Skeletal muscle satellite cell (primary cell): ENCODE measurements around the gene SS18L1.

ENCODE experiments used
- H3K27me3 ChIP-seq: 2 replicates; pipeline ENCODE4 v1.7.0; 2013; ENCODE audit warnings: low read length; ENCODE audit not compliant: control insufficient read depth, insufficient read depth
- H3K36me3 ChIP-seq: 2 replicates; pipeline ENCODE4 v1.7.0; 2013; ENCODE audit warnings: mild to moderate bottlenecking, control low read depth, low read length; ENCODE audit not compliant: insufficient read depth
- H3K4me1 ChIP-seq: 2 replicates; pipeline ENCODE4 v1.7.0; 2013; ENCODE audit warnings: low read length; ENCODE audit not compliant: control insufficient read depth, insufficient read depth
- H3K4me2 ChIP-seq: 2 replicates; pipeline ENCODE4 v1.7.0; 2013; ENCODE audit warnings: mild to moderate bottlenecking, low read length
- H3K4me3 ChIP-seq: 2 replicates; pipeline ENCODE4 v1.7.0; 2013; ENCODE audit warnings: low read length
- H3K9ac ChIP-seq: 2 replicates; pipeline ENCODE4 v1.7.0; 2013; ENCODE audit warnings: mild to moderate bottlenecking, low read depth, low read length, moderate library complexity
- H3K9me3 ChIP-seq: replicated peaks from 2 replicates; pipeline ENCODE4 v1.7.0; 2013; ENCODE audit warnings: mild to moderate bottlenecking, control low read depth, low read length

SS18L1 gene

DNA sequence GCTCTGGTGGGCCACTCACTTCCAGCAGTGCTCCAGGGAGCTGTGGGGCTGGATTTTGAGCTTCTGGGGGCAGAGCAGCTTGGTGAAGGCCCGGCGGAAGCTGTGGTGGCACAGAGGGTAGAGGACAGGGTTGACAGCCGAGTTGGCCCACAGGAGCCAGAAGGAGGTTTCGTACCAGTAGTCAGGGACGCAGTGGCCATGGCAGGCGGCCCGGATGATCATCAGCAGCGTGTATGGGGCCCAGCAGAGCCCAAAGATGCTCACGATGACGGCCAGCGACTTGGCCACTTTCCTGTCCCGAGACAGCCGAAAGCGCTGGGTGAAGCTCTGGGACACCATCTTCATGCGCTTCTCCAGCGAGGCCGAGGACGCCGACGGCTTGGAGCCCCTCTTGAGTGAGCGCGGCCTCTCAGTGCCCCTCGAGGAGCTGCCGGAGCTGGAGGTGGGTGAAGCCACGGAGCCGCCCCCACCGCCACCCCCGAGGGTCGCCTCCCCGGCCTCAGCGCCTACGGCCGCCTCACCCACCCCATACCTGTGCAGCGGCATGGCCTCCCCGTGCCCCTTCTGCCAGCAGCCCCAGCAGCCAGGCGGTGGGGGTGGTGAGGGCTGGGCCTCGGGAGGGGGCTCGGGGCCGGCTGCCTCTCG, 72.5 kb downstream of the SS18L1 start:
- Histone ChIP-seq H3K4me3 (no peak overlapping the region), H3K9me3 (no peaks in the 10 kb centered on the region), H3K9ac (no peak overlapping the region), H3K36me3 (no peaks in the 10 kb centered on the region), H3K4me1 (no peaks in the 10 kb centered on the region), H3K27me3 (peaks cover 74% of the 10 kb centered on the region), H3K4me2 (no peak overlapping the region)

GRCh38 chr20:62216636-62217566, 73.3 kb downstream of the SS18L1 start:
- Histone ChIP-seq H3K36me3 (no peaks in the 10 kb centered on the region), H3K4me3 (no peak overlapping the region), H3K4me2 (no peak overlapping the region), H3K9ac (no peak overlapping the region), H3K4me1 (no peaks in the 10 kb centered on the region), H3K9me3 (no peaks in the 10 kb centered on the region), H3K27me3 (peaks cover 74% of the 10 kb centered on the region)

DNA sequence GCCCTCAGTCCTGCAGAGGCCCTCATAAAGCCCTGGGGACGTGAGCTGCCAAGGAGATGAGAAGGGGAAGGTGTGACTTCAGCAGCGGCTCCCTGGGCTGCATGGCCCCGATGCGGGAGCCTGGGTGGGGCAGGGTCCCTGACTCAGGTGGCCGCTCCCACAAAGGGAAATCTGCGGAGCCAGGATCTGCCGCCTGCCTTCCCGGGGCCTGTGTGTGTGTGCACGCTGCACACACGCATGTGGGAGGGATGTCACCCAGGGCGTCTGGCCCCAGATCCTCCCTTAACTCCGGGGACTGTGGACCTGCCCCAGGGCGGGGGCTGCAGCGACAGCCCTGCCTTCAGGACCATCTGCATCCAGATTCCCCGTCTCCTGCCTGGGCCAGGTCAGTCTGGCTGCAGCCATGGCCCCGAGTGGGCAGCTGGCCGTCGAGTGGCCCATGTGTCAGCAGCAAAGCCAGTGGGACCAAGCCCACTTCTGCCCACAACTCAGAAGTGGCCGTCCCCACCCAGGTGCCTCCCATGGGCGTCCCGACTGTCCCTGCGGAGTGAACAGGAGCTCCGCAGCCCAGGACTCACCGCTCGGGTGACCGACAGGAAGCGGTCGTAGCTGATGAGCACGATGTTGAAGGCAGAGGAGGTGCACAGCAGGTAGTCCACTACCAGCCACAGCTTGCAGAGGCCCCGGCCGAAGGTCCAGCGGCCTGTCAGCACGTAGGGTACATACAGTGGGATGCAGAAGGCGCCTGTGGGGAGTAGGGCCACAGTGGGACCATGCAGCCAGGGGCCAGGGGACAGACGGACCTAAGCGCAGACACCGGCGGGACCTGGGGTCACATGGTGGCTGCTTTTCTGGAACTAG, 74.6 kb downstream of the SS18L1 start:
- no peak overlapping the region for H3K4me3 ChIP-seq
- peaks cover 81% of the 10 kb centered on the region for H3K27me3 ChIP-seq
- H3K4me1 ChIP-seq, result no peaks in the 10 kb centered on the region
- no peaks in the 10 kb centered on the region for H3K9me3 ChIP-seq
- H3K4me2 ChIP-seq, result no peak overlapping the region
- H3K36me3 ChIP-seq, result no peaks in the 10 kb centered on the region
- H3K9ac ChIP-seq, result no peak overlapping the region

GRCh38 chr20:62219101-62219991, 75.8 kb downstream of the SS18L1 start:
- H3K27me3 ChIP-seq, result peaks cover 86% of the 10 kb centered on the region
- H3K4me2 ChIP-seq, result peak overlapping the region; percentile 64
- H3K4me1 ChIP-seq, result no peaks in the 10 kb centered on the region
- H3K9ac ChIP-seq, result no peak overlapping the region
- peak overlapping the region; percentile 34 for H3K4me3 ChIP-seq
- no peaks in the 10 kb centered on the region for H3K36me3 ChIP-seq
- H3K9me3 ChIP-seq, result no peaks in the 10 kb centered on the region

DNA sequence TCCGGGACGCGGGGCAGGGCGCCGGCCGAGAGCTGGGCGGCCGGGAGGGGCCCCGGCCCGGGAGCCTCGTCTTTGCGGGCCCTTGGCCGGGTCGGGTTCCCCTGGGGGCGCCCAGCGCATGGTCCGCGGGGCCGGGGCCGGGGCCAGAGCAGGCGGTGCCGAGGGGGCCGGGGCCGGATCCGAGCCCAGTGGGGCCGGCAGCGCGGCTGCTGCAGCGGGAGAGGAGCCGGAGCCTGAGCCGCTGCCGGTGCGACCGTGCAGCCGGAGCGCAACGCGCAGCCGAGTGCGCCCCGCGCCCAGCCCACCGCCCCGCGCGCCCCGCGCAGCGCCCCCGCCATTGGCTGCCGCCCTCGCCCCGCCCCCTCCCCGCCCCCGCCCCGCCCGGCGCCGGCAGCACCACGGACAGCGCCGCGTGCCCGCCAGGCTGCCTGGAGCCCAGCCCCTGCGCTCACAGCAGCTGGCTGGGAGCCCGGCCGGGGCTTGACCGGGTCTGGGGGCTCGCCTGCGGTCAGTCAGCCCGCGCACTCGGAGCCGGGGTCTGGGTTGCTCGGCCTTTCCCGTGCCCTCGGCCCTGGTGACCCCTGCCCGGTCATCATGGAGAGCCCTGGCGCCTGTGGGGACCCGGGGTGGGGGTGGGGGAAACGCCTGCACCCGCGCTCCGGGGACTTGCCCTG, 76.6 kb downstream of the SS18L1 start, which contains the start of gene HRH3:
TSS of gene HRH3 (minus strand) at position 287 of the 674 bp plus-strand sequence. CDS start 308 bp downstream, outside the sequence.
- Histone ChIP-seq H3K4me2 (peak within 1 kb of the TSS; percentile 64), H3K4me1 (no peaks in the 10 kb centered on the region), H3K36me3 (no peaks in the 10 kb centered on the region), H3K9me3 (no peaks in the 10 kb centered on the region), H3K9ac (no peak within 1 kb of the TSS), H3K4me3 (peak within 1 kb of the TSS; percentile 34), H3K27me3 (peaks cover 86% of the 10 kb centered on the region)

DNA sequence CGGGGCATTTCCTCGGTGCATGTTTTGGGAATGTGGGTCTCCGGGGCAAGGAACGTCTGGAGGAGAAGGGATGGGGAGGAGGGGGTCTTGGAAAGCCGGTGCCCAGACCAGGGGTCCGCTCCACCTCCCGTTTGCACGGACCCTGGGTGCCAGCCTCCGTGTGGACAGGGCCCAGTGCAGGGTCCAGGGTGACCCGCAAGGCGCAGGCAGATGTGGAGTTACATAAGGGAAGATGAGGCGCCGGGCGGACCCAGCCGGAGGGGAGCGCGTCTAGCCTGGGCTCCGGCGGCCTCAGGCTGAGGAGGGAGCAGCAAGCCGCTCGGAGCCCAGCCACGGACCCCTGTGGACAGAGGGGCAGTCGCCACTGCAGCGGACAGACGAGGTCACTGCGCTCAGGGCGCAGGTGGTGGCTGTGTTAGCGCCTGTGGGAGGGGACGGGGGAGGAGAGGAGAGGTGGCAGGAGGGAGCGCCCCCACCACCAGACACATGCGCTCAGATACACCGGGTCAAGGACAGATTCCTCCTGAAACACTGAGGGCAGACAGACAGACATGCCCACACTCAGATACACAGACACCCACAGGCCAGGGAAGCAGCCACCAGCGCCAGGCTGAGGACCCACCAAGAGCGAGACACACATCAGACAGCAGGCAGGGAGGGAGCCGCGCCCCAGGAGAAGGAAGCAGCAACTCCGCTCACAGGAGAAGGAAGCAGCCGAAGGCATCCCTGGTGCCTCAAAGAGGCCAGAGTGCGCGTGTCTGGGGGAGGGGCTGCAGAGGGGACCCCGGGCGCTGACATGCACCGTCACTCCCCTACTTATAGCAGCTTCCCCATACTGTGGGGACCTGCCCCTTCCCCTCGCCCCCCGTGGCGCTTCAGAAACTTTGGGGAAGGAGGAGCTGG, 77.3 kb downstream of the SS18L1 start:
- H3K36me3 ChIP-seq, result no peaks in the 10 kb centered on the region
- no peaks in the 10 kb centered on the region for H3K4me1 ChIP-seq
- no peak overlapping the region for H3K4me3 ChIP-seq
- H3K9ac ChIP-seq, result no peak overlapping the region
- peaks cover 86% of the 10 kb centered on the region for H3K27me3 ChIP-seq
- no peaks in the 10 kb centered on the region for H3K9me3 ChIP-seq
- H3K4me2 ChIP-seq, result no peak overlapping the region

- H3K36me3 ChIP-seq, result no peaks in the 10 kb centered on the region
- H3K4me1 ChIP-seq, result no peaks in the 10 kb centered on the region
- peaks cover 88% of the 10 kb centered on the region for H3K27me3 ChIP-seq
- H3K9me3 ChIP-seq, result no peaks in the 10 kb centered on the region
- H3K4me2 ChIP-seq, result no peak overlapping the region
- H3K4me3 ChIP-seq, result no peak overlapping the region
- no peak overlapping the region for H3K9ac ChIP-seq
Measured at GRCh38 chr20:62222266-62222850, 78.8 kb downstream of the SS18L1 start.

GRCh38 chr20:62222972-62223371, 79.4 kb downstream of the SS18L1 start:
- Histone ChIP-seq H3K9me3 (no peaks in the 10 kb centered on the region), H3K36me3 (no peaks in the 10 kb centered on the region), H3K27me3 (peaks cover 88% of the 10 kb centered on the region), H3K4me3 (no peak overlapping the region), H3K9ac (no peak overlapping the region), H3K4me2 (no peak overlapping the region), H3K4me1 (no peaks in the 10 kb centered on the region)

GRCh38 chr20:62223571-62223970, 80.0 kb downstream of the SS18L1 start:
- Histone ChIP-seq H3K36me3 (no peaks in the 10 kb centered on the region), H3K9ac (no peak overlapping the region), H3K4me1 (no peaks in the 10 kb centered on the region), H3K4me3 (no peak overlapping the region), H3K4me2 (no peak overlapping the region), H3K27me3 (peaks cover 86% of the 10 kb centered on the region), H3K9me3 (no peaks in the 10 kb centered on the region)
